Coronary artery (tissue), 2 donors: ENCODE measurements around the gene BANF2.

Source experiments
- DNase-seq: peaks from one replicate; pipeline ENCODE4 v3.0.0-alpha.2; 2017; ENCODE audit warnings: low spot score
- H3K27ac ChIP-seq, 2 donors: fragments of 200-600 bp; sonication (generic); one replicate each; pipeline ENCODE4 v1.5.1; 2016 to 2019
- H3K4me3 ChIP-seq: fragments of 200-600 bp; sonication (generic); 2 replicates; pipeline ENCODE4 v1.5.1; 2016; ENCODE audit warnings: mild to moderate bottlenecking, moderate library complexity
- CTCF ChIP-seq: fragments of 200-600 bp; sonication (generic); IDR thresholded peaks from one replicate; pipeline ENCODE4 v1.5.1; 2019; ENCODE audit warnings: antibody characterized with exemption

Gene BANF2

GRCh38 chr20:17725094-17725835 lies 25.5 kb downstream of the BANF2 start:
- Histone ChIP-seq H3K4me3 (no peak overlapping the region), H3K27ac (no peak overlapping the region)
- no peak for DNase-seq
- no peak for TF ChIP-seq CTCF

GRCh38 chr20:17726902-17727301 lies 27.1 kb downstream of the BANF2 start:
- TF ChIP-seq CTCF, result no peak
- no peak for DNase-seq
- Histone ChIP-seq H3K27ac (no peak overlapping the region), H3K4me3 (no peak overlapping the region)

- no peak overlapping the region for H3K4me3 ChIP-seq
- no peak for DNase-seq
- TF ChIP-seq CTCF, result no peak
- H3K27ac ChIP-seq, result no peak overlapping the region
Measured at GRCh38 chr20:17727351-17727750, 27.6 kb downstream of the BANF2 start.

GRCh38 chr20:17728074-17728473 lies 28.3 kb downstream of the BANF2 start:
- Histone ChIP-seq H3K4me3 (no peak overlapping the region), H3K27ac (no peak overlapping the region)
- TF ChIP-seq CTCF, result no peak
- no peak for DNase-seq

- no peak overlapping the region for H3K27ac ChIP-seq
- no peak for TF ChIP-seq CTCF
- no peak for DNase-seq
- no peak overlapping the region for H3K4me3 ChIP-seq
Measured at GRCh38 chr20:17730071-17730470, 30.3 kb downstream of the BANF2 start.

GRCh38 chr20:17731233-17731632 lies 31.5 kb downstream of the BANF2 start:
- no peak for DNase-seq
- H3K4me3 ChIP-seq, result no peak overlapping the region
- no peak overlapping the region for H3K27ac ChIP-seq
- TF ChIP-seq CTCF, result no peak

- Histone ChIP-seq H3K4me3 (no peak overlapping the region), H3K27ac (no peak overlapping the region)
- TF ChIP-seq CTCF, result no peak
- no peak for DNase-seq
Measured at GRCh38 chr20:17732907-17733521, 33.2 kb downstream of the BANF2 start.
